MCF 10A (cell line): ENCODE data around the gene UBR1. TPM values are rescaled to one million over a fixed set of nuclear protein-coding genes. Genes with fewer than 3 reads are reported as not detected.

Experiments
- BruUV-seq: library from RNA; stranded (reverse); fragments of 400-500 nt; replicated peaks from 2 replicates; lab custom pipeline; 2021; lab: Mats Ljungman, UMichigan
- CTCF ChIA-PET: fragments of 300-600 bp; sonication (Branson Sonifier 250); formaldehyde crosslinking; extraction: SDS; loops from one replicate; lab custom pipeline; 2021; ENCODE audit warnings: antibody characterized with exemption, inconsistent platforms; lab: Yijun Ruan, JAX
- POLR2A ChIA-PET: fragments of 300-600, 350-650 bp; sonication (Branson Sonifier 250); formaldehyde crosslinking; extraction: SDS; loops from one replicate; lab custom pipeline; 2020; ENCODE audit warnings: antibody characterized with exemption, inconsistent platforms; lab: Yijun Ruan, JAX
- DNase-seq: peaks from one replicate; pipeline ENCODE4 v3.0.0-alpha.2; 2018; ENCODE audit not compliant: unreplicated experiment
- H3K27ac Mint-ChIP-seq: one replicate; pipeline ENCODE4 v1.8.0; 2022; ENCODE audit warnings: mild to moderate bottlenecking, low read depth, mixed read lengths; ENCODE audit not compliant: unreplicated experiment
- H3K27me3 Mint-ChIP-seq: one replicate; pipeline ENCODE4 v1.8.0; 2022; ENCODE audit warnings: mixed read lengths; ENCODE audit not compliant: insufficient read depth, unreplicated experiment
- H3K36me3 Mint-ChIP-seq: one replicate; pipeline ENCODE4 v1.8.0; 2022; ENCODE audit warnings: mild to moderate bottlenecking, moderate library complexity, mixed read lengths; ENCODE audit not compliant: insufficient read depth, unreplicated experiment
- H3K4me1 Mint-ChIP-seq: one replicate; pipeline ENCODE4 v1.8.0; 2022; ENCODE audit warnings: mixed read lengths; ENCODE audit not compliant: insufficient read depth, unreplicated experiment
- H3K4me3 Mint-ChIP-seq: one replicate; pipeline ENCODE4 v1.8.0; 2022; ENCODE audit warnings: mild to moderate bottlenecking, moderate library complexity, mixed read lengths; ENCODE audit not compliant: unreplicated experiment
- H3K9me3 Mint-ChIP-seq: one replicate; pipeline ENCODE4 v1.8.0; 2022; ENCODE audit warnings: mixed read lengths; ENCODE audit not compliant: unreplicated experiment
- CTCF ChIP-seq: fragments of 200-600 bp; IDR thresholded peaks from one replicate; pipeline ENCODE4 v1.8.0; 2022; ENCODE audit warnings: antibody characterized with exemption, mild to moderate bottlenecking; ENCODE audit not compliant: unreplicated experiment
- intact Hi-C: fragments of 100-400 bp; cut with micrococcal nuclease; formaldehyde crosslinking; loops from 2 replicates; pipeline ENCODE4 v1.14.1; 2022
- total RNA-seq: library from RNA; stranded (reverse); gene quantifications from 2 replicates; pipeline ENCODE4 v1.2.3, GENCODE V29; 2022

Gene UBR1
- total RNA-seq, 1 experiment from 2014 or later: 25.6 TPM

- ChIA-PET CTCF (interaction anchor here (0.7 to 1.7 kb wide), 4 partner anchors 16 to 180 kb away, joined by 3 to 6 read pairs (median 4); no protein-coding TSS in a partner anchor), POLR2A (interaction anchor here (1.0 to 5.8 kb wide), 9 partner anchors 13 to 197 kb away, joined by 3 to 58 read pairs (median 9); partner anchors contain the start of genes CCNDBP1, TGM7 and TMEM62)
- Mint-ChIP-seq H3K36me3 (peaks cover 25% of the 10 kb centered on the region), H3K4me1 (peaks cover 44% of the 10 kb centered on the region), H3K9me3 (no peaks in the 10 kb centered on the region), H3K27ac (peak overlapping the region; percentile 97), H3K4me3 (peak overlapping the region; percentile 82), H3K27me3 (no peaks in the 10 kb centered on the region)
- BruUV-seq: TSS peak; percentile 67
- intact Hi-C loops: loop anchor here (2.0 kb wide), 1 partner anchor 82 kb away; no protein-coding TSS in a partner anchor
- no peak for TF ChIP-seq CTCF
- peak; percentile 43 for DNase-seq
Observed at GRCh38 chr15:43105077-43105736, 631 bp downstream of the UBR1 start.

GRCh38 chr15:43104426-43104825 lies 1.4 kb downstream of the UBR1 start:
- CTCF ChIA-PET: interaction anchor here (0.6 to 1.7 kb wide), 6 partner anchors 17 to 398 kb away, joined by 3 to 6 read pairs (median 4); no protein-coding TSS in a partner anchor
- no peaks in the 10 kb centered on the region for H3K9me3 Mint-ChIP-seq
- TF ChIP-seq CTCF: no peak
- no peaks in the 10 kb centered on the region for H3K27me3 Mint-ChIP-seq
- DNase-seq: peak; percentile 31
- POLR2A ChIA-PET: interaction anchor here (0.5 to 5.8 kb wide), 20 partner anchors 11 to 864 kb away, joined by 3 to 58 read pairs (median 4); partner anchors contain the start of genes CCNDBP1, TGM7 and TMEM62
- H3K36me3 Mint-ChIP-seq: peaks cover 26% of the 10 kb centered on the region
- intact Hi-C loops: loop anchor here (2.0 kb wide), 1 partner anchor 82 kb away; no protein-coding TSS in a partner anchor
- peak overlapping the region; percentile 82 for H3K4me3 Mint-ChIP-seq
- peaks cover 47% of the 10 kb centered on the region for H3K4me1 Mint-ChIP-seq
- peak overlapping the region; percentile 57 for H3K27ac Mint-ChIP-seq
- no TSS peak for BruUV-seq

GRCh38 chr15:43103907-43104306 lies 1.9 kb downstream of the UBR1 start:
- H3K27me3 Mint-ChIP-seq: no peaks in the 10 kb centered on the region
- TF ChIP-seq CTCF: no peak
- peak; percentile 50 for DNase-seq
- intact Hi-C loops: loop anchor here (2.0 kb wide), 1 partner anchor 83 kb away; no protein-coding TSS in a partner anchor
- no peaks in the 10 kb centered on the region for H3K9me3 Mint-ChIP-seq
- H3K4me3 Mint-ChIP-seq: peak overlapping the region; percentile 82
- BruUV-seq: no TSS peak
- ChIA-PET CTCF (interaction anchor here (0.7 to 1.7 kb wide), 6 partner anchors 18 to 182 kb away, joined by 3 to 6 read pairs (median 3); no protein-coding TSS in a partner anchor), POLR2A (interaction anchor here (0.5 to 5.8 kb wide), 23 partner anchors 8 to 864 kb away, joined by 3 to 58 read pairs (median 4); partner anchors contain the start of genes CCNDBP1, TGM7 and TMEM62)
- H3K4me1 Mint-ChIP-seq: peaks cover 47% of the 10 kb centered on the region
- H3K36me3 Mint-ChIP-seq: peaks cover 26% of the 10 kb centered on the region
- peak overlapping the region; percentile 57 for H3K27ac Mint-ChIP-seq

GRCh38 chr15:43102187-43102586 lies 3.7 kb downstream of the UBR1 start:
- no peak for DNase-seq
- H3K4me3 Mint-ChIP-seq: no peak overlapping the region
- no peak for TF ChIP-seq CTCF
- H3K36me3 Mint-ChIP-seq: peaks cover 26% of the 10 kb centered on the region
- no TSS peak for BruUV-seq
- intact Hi-C loops: no loop called here
- H3K9me3 Mint-ChIP-seq: no peaks in the 10 kb centered on the region
- H3K4me1 Mint-ChIP-seq: peaks cover 47% of the 10 kb centered on the region
- H3K27me3 Mint-ChIP-seq: no peaks in the 10 kb centered on the region
- ChIA-PET POLR2A (interaction anchor here (1.5 to 2.3 kb wide), 2 partner anchors 10 to 30 kb away, joined by 5 read pairs; no protein-coding TSS in a partner anchor), CTCF (interaction anchor here (0.6 kb wide), 1 partner anchor 1112 kb away, joined by 4 read pairs; no protein-coding TSS in a partner anchor)
- H3K27ac Mint-ChIP-seq: no peak overlapping the region
